Activated T-cell treated with anti-CD3 and anti-CD28 coated beads for 24 hours (primary cell): ENCODE results near the gene PPP6R3.
"Not testable (repeated sequence)": the region's sequence is repeated elsewhere in the genome, so short reads cannot be mapped to it uniquely, and the experiment has no call there.

ENCODE experiments used
- DNase-seq: peaks from one replicate; pipeline ENCODE4 v3.0.0-alpha.2; 2020; ENCODE audit warnings: low read depth

The PPP6R3 gene

DNA sequence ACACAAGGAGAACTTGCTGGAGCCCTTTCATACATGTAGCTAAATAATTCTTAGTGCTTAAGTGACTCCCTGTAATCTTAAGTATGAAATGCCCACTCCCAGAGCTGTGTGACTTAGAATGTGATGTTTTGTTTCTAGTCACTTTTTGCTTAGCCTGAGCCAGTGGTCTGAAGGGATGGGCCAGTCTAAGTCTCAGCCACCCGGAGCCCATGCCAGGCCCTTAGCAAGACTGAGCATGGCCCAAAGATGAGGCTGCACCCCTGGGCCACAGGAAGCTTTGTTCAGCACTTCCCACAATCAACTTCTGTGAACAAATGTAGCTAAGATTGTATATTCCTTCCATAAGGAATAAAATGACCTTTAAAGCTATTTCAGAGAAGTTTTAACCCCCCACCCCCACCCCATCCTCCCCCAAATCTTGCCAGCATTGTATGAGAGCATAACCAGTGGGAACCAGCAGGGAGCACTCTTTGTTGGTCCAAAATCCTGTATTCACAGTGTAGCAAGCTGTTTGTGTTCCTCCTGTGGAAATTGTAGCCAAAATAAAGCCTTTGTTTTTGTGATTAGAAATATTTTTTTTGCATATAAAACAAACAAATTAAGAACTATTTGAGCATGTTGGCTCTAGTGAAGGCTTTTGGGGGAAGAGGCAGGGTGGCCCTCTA lies 150.0 kb downstream of the PPP6R3 start:
- DNase-seq: no peak

DNA sequence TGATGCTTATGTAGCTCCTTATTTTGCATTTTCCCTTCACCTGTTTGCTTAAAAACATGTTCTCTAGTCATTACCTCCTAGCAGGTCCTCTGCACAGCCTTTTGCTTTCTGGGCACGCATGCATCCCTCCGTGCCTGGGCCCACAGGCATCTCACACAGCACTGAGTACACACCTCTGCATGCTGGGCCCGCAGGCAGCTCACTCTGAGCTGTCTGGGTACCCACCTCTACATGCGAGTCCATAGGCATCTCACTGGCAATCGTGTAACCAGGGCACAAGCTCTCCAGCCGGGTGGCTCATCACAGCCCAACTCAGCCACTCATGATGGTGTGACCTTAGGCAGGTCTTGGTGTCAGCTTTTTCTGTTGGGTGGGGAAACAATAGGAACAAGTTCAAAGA lies 155.1 kb downstream of the PPP6R3 start:
- no peak for DNase-seq

DNA sequence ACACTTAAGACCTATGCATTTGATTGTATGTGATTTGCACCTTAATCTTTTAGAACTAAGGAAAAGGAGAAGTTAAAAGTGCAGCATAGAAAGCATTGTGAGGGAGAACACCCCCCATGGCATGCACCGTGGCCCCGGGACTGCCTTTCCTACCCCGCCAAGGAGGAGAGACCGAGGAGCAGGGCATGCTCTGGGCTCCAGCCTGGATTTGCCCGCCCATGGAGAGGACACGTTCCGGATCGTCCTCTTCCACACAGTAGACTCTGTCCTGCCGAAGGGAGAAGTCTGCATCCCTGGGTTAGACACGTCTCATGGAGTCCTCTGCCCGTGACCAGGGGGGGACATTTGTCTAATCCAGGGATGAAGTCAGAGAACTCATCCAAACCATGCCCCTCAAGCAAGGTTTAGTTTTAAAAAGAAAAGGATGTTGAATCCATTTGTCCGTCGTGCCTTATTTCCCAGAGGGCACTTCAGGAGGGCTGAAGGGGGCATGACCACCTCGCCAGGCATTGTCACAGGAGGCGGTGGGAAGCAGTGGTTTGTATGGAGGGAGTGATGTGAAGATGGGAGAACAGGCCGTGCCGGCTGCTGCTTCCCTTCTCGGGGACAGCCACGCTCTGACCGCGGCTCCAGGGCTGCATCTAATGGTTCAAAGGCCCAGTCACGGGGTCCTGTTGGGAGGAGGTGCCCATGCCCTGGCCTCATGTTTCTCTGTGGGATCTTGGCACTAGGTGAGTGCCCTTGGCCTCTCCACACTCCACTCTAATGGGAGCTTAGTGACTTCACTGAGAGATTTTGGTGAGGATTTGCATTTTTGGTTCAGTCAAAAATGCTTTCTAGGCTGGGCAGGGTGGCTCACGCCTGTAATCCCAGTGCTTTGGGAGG lies 157.6 kb downstream of the PPP6R3 start:
- no peak for DNase-seq

DNA sequence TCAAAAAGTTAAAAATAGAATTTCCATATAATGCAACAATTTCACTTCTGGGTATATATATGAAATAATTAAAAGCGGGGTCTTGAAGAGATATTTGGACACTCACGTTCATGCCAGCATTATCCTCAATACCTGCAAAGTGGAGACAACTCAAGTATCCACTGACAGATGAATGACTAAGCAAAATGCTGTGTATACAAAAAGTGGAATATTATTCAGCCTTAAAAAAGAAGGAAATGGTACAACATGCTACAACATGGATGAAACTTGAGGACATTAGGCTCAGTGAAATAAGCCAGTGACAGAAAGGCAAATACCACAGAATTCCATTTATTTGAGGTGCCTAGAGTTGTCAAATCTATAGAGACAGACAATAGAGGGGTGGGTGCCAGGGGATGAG lies 161.3 kb downstream of the PPP6R3 start:
- DNase-seq: no peak

DNA sequence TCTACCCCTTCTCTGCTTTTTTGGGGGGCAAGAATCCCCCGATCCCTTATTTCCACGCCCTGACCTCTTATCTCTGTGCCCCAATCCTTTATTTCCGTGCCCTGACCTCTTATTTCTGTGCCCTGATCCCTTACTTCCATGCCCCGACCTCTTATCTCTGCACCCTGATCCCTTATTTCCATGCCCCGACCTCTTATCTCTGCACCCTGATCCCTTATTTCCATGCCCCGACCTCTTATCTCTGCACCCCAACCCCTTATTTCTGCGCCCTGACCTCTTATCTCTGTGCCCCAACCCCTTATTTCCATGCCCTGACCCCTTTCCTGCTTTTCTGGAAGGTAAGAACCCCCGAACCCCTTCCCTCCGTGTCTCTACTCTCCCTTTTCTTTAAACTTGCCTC lies 163.2 kb downstream of the PPP6R3 start:
- not testable (repeated sequence) for DNase-seq

DNA sequence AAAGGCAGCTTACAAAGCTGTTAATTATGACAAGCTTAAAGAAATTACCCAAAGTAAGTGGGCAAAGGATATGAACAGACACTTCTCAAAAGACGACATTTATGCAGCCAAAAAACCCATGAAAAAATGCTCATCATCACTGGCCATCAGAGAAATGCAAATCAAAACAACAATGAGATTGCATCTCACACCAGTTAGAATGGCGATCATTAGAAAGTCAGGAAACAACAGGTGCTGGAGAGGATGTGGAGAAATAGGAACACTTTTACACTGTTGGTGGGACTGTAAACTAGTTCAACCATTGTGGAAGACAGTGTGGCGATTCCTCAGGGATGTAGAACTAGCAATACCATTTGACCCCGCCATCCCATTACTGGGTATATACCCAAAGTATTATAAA lies 164.5 kb downstream of the PPP6R3 start:
- DNase-seq: not testable (repeated sequence)

DNA sequence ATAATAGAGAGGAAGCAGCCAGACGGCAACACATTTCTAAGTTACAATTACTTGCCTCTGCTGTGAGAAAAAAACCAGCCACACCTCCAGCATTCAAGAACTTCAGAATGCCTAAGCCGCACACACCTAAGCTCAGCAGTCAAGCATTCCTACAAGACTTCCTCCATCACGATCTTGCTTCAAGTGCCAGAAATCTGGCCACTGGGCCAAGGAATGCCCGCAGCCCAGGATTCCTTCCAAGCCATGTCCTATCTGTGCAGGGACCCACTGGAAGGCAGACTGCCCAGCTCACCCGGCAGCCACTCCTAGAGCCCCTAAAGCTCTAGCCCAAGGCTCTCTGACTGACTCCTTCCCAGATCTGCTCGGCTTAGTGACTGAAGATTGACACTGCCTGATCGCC lies 165.7 kb downstream of the PPP6R3 start:
- not testable (repeated sequence) for DNase-seq

DNA sequence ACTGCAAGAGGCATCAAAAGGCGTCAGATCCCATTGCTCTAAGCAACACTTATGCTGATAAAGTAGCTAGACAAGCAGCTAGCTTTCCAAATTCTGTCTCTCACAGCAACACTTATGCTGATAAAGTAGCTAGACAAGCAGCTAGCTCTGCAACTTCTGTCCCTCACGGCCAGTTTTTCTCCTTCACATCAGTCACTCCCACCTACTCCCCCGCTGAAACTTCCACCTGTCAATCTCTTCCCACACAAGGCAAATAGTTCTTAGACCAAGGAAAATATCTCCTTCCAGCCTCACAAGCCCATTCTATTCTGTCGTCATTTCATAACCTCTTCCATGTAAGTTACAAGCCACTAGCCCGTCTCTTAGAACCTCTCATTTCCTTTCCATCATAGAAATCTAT lies 168.3 kb downstream of the PPP6R3 start:
- DNase-seq: not testable (repeated sequence)

DNA sequence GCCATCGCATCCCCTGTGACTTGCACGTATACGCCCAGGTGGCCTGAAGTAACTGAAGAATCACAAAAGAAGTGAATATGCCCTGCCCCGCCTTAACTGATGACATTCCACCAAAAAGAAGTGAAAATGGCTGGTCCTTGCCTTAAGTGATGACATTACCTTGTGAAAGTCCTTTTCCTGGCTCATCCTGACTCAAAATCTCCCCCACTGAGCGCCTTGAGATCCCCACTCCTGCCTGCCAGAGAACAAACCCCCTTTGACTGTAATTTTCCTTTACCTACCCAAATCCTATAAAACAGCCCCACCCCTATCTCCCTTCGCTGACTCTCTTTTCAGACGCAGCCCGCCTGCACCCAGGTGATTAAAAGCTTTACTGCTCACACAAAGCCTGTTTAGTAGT lies 171.8 kb downstream of the PPP6R3 start:
- DNase-seq: not testable (repeated sequence)

DNA sequence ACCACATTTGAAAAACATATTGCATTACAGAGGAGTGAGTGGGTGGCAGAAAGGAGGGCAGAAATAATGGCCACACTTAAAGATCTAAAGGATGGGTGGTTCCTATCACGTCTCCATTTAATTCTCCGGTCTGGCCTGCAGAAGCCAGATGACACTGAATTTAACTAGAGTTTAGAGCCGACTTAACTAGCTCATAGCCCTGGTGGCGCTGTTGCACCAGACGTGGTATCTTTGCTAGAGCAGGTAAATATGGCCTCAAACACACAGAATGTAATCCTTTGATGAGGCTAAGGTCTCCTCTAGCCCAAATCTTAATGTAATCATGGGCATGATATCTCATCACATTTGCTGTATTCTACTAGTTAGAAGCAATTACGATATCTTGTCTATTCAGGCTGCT lies 172.2 kb downstream of the PPP6R3 start:
- no peak for DNase-seq

DNA sequence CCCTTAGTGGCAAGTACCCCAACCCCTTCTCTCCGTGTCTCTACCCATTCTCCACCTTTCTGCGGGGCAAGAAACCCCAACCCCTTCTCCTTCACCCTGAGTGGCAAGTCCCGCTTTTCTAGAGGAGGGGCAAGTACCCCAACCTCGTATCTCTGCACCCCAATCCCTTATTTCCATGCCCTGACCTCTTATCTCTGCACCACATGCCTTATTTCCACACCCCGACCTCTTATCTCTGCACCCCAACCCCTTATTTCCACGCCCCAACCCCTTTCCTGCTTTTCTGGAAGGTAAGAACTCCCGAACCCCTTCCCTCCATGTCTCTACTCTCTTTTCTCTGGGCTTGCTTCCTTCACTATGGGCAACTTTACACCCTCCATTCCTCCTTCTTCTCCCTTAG lies 174.1 kb downstream of the PPP6R3 start:
- not testable (repeated sequence) for DNase-seq

DNA sequence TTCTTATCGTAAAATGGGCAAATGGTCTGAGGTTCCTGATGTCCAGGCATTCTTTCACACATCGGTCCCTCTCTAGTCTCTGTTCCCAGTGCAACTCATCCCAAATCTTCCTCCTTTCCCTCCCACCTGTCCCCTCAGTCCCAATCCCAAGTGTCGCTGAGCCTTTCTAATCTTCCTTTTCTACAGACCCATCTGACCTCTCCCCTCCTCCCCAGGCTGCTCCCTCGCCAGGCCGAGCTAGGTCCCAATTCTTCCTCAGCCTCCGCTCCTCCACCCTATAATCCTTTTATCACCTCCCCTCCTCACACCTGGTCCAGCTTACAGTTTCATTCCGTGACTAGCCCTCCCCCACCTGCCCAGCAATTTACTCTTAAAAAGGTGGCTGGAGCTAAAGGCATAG lies 174.6 kb downstream of the PPP6R3 start:
- DNase-seq: not testable (repeated sequence)

DNA sequence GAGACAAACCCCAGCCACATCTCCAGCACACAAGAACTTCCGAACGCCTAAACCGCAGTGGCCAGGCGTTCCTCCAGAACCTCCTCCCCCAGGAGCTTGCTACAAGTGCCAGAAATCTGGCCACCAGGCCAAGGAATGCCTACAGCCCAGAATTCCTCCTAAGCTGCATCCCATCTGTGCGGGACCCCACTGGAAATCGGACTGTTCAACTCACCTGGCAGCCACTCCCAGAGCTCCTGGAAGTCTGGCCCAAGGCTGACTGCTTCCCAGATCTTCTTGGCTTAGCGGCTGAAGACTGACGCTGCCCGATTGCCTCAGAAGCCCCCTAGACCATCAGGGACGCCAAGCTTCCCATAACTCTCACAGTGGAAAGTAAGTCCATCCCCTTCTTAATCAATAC lies 175.3 kb downstream of the PPP6R3 start:
- not testable (repeated sequence) for DNase-seq

DNA sequence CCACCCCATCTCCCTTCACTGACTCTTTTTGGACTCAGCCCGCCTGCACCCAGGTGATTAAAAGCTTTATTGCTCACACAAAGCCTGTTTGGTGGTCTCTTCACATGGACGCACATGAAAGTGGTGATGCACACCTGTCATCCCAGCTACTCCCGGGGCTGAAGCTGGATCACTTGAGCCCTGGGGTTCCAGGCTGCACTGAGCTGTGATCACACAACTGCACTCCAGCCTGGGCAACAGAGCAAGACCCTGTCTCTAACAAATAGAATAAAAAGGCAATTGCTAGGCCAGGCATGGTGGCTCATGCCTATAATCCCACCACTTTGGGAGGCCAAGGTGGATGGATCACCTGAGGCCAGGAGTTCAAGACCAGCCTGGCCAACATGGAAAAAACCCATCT lies 178.8 kb downstream of the PPP6R3 start:
- not testable (repeated sequence) for DNase-seq

DNA sequence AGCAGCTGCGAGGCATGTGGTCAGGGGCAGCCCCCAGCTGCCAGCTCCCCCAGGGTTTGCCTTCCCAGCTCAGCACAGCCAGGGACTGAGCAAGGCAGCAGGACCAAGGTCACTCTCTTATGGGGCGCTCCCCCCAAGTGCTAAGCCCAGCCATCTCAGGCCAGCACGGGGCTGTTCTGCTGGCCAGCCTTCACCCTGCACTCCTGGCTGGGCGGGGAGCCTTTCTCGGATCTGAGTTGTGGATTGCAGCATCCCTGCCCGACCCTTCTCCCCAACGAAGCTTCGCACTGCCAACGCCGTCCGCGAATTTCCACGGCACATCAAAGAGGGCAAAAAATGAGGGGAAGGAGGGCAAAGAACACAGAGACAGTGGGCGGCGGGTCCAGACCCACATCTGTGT lies 181.3 kb downstream of the PPP6R3 start:
- DNase-seq: no peak

DNA sequence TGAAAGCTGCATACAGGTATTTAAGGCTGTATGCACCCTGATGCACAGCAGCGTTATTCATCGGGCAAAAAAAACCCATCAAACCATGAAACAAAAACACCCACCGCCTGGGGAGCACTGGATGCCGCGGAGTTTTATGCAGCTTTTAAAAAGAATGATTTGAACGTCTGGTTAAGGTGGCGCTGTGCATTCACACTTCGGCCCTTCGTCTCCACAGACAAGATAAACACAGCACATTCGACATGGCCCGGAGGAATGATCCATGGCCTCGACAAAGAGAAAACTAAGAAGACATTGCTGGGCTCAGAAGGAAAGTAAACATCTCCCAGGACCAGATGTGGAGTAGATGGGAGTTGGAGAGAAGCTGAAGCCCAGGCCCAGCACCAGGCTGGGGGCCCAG lies 183.0 kb downstream of the PPP6R3 start:
- DNase-seq: no peak

DNA sequence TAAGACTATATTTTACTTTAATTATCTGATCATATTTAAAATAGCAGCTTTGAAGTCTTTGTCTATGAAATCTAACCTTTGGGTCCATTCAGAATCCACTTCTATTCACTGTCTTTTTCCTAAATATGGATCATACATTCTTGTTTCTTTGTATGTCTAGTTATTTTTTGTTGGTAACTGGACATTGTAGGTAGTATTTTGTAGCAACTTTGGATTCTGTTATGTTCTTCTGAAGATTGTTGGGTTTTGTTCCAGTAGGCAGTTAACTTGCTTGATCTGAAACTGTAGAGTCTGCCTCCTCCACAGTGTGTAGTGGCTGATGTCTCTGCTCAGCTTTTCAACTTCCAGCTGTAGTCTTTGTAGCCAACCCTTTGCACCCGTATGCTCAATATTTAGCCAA lies 186.3 kb downstream of the PPP6R3 start:
- DNase-seq: no peak

DNA sequence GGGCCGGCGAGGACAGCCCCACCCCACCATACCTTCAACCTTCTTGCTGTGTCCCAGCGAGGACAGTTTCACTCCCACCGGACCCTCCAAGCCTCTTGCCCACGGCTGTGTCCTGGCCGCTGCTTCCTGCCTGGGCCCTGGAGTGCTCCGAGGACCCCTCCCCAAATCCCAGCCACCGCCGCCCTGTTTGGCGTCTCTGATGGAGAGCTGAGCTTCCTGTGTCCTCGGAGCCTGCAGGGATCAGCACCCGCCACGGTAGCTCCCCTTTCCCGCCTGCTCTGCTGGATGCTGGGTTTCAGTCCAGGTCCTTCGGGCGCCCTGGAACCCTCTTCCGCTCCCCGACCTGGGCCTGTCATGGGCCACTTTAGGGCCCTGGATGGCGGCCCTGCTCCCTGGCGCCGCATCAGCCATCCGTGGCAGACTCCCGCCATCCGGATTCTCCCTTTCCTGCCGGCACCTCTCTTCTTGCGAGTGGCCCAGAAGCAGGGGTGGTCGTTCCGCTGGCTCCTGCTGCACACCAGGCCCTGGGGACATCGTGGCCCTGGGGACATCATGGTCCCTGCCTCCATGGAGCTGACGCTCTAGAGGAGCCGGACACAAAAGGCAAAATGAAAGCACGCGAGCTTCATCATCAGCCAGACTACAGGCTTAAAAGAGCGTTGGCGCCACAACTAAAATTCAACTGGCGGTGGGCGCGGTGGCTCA lies 189.5 kb downstream of the PPP6R3 start:
- no peak for DNase-seq

DNA sequence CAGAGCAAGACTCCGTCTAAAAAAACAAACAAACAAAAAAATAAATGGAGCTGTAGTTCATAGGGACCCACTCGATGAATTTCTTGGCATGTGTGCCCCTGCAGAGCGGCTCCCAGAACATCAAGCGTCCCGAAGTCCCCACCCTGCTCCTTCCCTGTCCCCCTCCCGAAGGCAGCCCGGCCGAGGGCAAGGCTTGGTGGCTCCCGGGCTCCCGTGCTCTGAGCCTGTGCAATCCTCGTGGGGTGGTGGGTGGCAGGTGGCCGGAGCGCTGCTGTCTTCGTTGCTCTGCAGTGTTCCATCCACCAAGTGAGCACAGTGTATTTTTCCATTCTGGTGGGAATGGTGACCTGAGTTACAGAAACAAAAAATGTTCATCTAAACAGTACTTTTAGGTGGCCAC lies 190.2 kb downstream of the PPP6R3 start:
- no peak for DNase-seq

DNA sequence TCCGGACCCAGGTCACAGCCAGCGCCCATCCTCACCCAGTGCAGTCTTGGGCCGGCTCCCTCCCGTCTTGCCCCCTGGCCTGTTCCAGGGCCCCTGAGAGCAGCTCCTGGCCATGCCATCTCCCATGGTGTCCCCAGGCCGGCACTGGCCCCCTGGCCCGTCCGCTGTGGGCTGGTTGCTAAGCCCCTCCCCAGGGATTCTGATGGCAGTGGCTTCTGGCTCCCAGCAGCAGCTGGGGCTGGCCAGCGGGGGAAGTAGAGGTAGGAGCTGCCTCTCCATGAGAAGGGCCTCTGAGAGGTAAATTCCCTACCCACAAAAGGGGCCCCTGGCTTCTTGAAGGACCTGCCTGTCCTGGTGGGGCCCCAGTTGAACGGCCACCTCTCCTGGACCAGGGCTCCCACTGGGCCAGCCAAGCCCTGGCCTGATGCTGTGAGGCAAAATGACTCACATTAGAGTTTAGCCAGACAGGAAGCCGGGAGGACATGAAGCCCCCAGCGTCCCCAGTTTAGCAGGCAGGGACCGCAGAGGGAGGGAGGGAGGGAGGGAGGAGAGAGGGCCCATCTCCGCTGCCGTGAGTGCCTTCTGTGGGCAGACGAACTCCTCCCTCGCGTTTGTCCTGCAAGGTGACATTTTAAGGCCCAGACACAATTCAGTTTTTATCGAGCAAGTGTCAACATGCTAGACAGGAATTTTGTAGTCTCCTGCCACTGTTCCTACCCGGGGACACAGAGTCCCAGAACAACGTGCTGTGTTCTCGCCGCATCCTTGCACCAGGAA lies 190.8 kb downstream of the PPP6R3 start:
- no peak for DNase-seq

DNA sequence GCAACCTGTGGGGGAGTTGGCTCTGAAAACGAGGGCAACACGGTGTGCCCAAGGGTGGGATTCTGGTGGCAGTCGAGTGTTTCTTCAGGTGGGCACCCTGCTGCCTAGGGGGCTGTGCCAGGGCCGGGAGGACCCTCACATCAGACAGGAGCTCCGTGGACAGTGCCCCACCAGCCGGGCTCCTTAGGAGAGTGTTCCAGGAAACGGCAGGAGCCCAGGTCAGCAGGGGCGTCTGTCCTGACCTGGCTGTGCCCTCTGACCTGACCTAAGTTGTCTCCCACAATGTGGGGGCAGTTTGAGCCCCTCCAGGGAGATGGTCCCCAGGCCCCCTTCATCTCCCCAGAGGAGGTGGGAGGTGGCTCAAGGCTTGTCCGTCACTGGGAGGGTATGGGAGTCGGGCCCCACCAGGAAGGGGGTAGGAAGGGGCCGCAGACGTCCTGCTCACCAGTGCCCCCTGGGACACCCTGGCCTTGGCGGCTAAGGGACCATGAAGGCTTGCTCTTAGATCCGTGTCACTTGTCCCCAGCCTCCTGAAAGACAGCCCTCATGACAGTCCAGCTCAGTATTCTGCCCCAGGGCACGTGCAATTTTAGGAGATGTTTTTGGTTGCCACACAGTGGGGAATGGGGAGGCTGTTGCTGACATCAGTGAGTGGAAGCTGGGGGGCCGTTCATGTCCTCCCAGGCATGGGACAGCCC lies 191.6 kb downstream of the PPP6R3 start:
- no peak for DNase-seq
